SH-SY5Y (cell line): ENCODE data around the gene RANGRF.

Experiments used
- GATA2 ChIP-seq: IDR thresholded peaks from 2 replicates; pipeline ENCODE4 v1.6.1; 2011; ENCODE audit warnings: mild to moderate bottlenecking, low read depth, low read length
- GATA3 ChIP-seq: IDR thresholded peaks from 2 replicates; pipeline ENCODE4 v1.6.1; 2011; ENCODE audit warnings: low read depth, mild to moderate bottlenecking, low read length, moderate library complexity

GRCh38 chr17:8257801-8258200, 30.7 kb upstream of the RANGRF start:
- no peak for TF ChIP-seq GATA2
- no peak for TF ChIP-seq GATA3
